Activated CD8-positive, alpha-beta memory T cell treated with anti-CD3 and anti-CD28 coated beads, Interleukin-2, amount 50 U/mL, for 1 hour (primary cell): ENCODE results near the gene RTKN2.
"Not testable (repeated sequence)": the region's sequence is repeated elsewhere in the genome, so short reads cannot be mapped to it uniquely, and the experiment has no call there.

ENCODE experiments used
- DNase-seq: peaks from one replicate; pipeline ENCODE4 v3.0.0-alpha.2; 2020; ENCODE audit errors: extremely low read depth

Gene RTKN2

DNA sequence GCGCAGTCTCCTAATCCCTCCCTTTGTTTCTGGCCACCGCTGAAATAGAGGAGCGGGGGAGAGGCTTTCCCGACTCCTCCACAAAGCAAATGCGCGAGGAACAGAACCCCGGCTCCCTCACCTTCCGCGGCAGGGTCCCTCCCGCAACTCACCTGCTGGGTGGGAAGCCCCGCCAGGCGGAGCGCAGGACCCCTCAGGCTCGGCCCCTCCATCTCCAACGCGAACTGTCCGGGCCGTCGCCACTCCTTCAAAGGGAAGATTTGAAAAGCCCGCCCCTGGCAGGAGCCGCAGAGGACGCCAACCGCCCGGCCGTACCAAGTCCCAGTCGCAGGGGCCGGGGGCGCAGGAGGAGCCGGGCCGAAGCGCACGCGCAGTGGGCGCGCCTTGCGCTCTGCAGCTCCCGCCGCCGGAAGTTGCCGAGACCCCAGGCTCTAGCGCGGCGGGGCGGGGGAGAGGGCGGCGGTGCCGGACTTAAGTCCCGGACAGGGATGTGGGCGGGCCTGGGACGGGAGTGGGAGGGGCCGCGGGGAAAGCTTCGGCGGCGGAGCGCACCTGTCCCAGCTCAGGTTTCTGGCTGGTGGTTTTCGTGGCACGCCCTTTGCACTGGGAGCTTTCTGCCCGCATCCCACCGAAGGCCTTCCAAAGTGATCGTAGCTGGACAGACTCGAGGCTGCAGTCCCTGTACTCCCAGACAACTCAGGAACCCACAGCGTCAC is at the start of gene RTKN2:
Gene RTKN2 (minus strand): TSS at position 446 of the 716 bp plus-strand sequence. CDS start 234 bp downstream, at position 212.
- DNase-seq: no peak

DNA sequence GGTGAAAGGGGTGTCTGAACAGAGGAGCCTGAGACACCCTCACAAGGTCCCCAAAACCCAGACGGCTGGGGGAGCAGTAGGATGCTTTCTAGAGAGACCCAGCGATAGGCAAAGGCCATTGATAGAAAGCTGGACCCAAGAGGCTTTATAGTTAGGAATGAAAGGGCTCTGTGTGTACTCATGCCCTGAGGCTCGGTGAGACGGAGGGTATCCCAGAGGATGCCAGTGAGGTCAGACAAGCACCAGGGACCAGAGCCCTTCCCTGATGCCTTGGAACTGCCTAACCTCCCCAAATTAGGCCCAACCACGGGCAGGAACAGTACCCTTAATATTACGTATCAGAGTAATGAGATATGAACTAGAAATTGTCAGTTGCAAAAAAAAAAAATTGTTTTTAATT is 48.6 kb upstream of the RTKN2 start:
- DNase-seq: no peak

GRCh38 chr10:62309254-62309653 is 40.6 kb upstream of the RTKN2 start:
- no peak for DNase-seq

DNA sequence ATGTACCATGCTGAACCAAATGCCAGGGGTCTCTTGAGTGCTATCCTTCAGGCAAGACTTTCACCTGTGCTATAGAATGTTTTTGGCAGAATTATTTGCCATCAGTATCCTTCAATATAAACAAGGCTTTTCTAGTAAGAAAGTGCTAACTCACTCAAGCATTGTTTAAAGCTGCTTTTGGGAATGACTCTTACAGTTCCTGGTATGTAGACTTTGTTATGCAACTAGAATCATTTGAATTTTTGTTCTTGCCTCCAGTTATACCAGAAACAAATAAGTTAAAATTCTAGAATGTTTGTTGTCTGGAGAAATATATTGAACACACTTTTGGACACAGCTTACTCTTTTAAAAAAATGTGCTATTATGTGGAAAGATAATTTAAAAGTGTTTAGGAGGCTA is 39.5 kb upstream of the RTKN2 start:
- no peak for DNase-seq

GRCh38 chr10:62307635-62308034 is 39.0 kb upstream of the RTKN2 start:
- no peak for DNase-seq

GRCh38 chr10:62306663-62307062 is 38.0 kb upstream of the RTKN2 start:
- DNase-seq: no peak

DNA sequence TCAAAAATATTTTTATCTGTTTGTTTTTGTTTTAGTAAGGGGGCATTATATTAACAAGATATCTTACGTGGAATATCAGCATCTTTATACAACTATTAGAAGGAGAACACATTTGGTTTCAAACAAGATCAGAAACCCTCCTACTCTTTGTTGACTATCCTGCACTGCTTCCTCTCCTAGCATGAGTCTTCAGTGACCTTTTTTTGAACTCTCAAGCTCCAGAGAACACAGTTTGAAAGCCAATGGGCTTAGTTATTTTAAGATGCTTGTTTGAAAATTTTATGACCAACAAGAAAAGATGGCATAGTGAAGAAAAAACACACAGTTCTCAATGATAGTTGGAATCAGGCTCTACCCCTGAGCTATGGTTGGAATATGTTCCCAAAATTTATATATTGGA is 37.2 kb upstream of the RTKN2 start:
- DNase-seq: no peak

DNA sequence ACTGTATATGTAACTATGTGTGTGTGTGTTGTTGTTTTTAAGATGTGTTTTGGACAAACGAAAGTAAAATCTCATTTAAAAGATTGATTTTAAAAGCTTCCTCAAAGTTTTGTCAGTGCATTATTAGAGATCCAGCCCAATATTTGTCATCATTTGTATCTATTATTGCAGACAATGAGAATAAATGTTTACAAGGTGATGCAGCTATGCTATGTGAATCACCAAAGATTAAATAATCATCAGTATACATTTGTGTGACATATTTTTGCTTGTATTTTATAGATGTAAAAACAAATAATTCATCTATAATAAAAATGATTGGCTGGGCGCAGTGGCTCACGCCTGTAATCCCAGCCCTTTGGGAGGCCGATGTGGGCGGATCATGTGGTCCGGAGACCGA is 35.3 kb upstream of the RTKN2 start:
- DNase-seq: no peak

DNA sequence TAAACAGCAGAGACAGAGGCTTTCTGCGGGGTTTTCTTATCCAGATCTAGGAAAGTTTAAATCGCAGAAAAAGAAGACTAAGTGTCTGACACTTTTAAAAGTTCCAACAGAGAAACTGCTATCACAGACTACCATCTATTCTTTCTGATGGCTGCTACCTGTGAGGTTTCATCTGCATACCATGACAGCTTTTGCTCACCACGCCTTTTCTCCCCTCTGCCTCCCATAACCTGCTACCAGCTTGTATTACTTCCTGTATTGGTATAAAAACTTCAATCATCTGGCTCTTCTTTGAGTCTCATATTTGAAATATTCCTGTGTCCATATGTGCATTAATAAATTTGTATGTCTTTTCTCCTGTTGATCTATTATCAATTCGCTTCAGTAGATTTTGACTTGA is 34.1 kb upstream of the RTKN2 start:
- DNase-seq: no peak

GRCh38 chr10:62297857-62298256 is 29.2 kb upstream of the RTKN2 start:
- DNase-seq: no peak

- DNase-seq: no peak
Observed at GRCh38 chr10:62284221-62284620, 15.6 kb upstream of the RTKN2 start.

DNA sequence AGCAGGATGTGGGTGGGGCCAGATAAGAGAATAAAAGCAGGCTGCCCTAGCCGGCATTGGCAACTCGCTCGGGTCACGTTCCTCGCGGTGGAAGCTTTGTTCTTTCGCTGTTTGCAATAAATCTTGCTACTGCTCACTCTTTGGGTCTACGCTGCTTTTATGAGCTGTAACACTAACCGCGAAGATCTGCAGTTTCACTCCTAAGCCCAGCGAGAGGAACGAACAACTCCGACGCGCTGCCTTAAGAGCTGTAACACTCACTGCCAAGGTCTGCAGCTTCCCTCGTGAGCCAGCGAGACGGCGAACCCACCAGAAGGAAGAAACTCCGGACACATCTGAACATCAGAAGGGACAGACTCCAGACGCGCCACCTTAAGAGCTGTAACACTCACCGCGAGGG is 12.7 kb upstream of the RTKN2 start:
- not testable (repeated sequence) for DNase-seq

DNA sequence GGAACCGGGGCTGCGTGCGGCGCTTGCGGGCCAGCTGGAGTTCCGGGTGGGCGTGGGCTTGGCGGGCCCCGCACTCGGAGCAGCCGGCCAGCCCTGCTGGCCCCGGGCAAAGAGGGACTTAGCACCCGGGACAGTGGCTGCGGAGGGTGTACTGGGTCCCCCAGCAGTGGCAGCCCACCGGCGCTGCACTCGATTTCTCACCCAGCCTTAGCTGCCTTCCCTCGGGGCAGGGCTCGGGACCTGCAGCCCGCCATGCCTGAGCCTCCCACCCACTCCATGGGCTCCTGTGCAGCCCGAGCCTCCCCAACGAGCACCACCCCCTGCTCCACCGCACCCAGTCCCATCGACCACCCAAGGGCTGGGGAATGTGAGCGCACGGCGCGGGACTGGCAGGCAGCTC is 11.7 kb upstream of the RTKN2 start:
- DNase-seq: not testable (repeated sequence)

DNA sequence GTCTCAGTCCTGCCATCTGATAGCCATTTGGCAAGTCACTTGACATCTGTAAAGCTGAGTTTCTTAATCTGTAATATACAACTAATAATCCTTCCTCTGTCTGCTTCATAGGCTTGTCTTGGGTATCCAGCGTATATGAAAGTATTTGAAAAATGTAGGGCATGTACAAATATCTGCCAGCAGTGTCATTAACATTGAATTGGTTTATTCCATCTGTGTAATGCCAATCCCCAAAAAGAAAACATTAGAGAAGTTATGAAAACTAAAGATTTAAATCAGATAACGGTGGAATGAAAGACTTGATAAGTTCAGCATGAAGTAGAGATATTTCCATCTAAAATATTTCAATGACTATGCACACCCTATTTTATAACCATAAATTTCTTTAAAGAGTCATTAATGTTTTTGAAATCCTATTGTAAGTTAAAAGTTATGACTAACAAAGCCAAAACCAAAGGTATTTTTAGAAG is 9.8 kb upstream of the RTKN2 start:
- no peak for DNase-seq

- DNase-seq: no peak
Observed at GRCh38 chr10:62277971-62278370, 9.3 kb upstream of the RTKN2 start.

DNA sequence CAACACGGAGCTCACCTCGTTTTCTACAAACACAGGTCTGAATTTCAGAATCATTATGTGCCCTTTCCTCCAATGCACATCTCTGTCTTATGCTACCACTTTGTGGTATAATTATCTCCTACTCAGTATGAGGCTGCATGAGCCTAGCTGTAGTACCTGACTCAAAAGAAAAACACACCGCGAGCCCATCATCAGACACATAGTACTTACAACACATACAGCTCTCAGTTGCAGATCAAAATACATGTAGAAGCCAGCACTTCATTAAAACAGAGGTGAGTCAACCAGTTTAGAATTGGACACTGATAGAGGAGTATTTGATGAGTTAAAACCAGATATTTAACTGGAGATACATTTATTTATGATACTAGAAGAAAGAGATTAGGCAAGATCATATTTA is 1.4 kb upstream of the RTKN2 start:
- DNase-seq: no peak

DNA sequence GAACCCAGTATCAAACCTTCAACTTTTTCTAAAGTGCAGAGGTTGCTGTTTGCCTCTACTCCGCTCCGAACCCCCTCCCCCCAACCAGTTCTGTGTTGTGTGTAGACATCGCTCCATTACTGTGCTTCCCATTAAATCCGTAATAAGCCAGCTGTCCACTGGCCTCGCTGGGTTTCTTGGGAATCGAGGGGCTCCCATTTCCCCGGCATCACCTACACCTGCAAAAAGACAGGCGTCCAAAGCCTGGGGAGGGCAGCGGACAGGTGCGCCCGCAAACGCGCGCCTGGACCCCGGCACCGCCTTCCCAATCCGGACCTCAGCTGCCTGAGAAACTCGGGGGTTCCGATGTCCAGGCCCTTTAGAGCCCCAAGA is 631 bp downstream of the RTKN2 start:
- DNase-seq: no peak

DNA sequence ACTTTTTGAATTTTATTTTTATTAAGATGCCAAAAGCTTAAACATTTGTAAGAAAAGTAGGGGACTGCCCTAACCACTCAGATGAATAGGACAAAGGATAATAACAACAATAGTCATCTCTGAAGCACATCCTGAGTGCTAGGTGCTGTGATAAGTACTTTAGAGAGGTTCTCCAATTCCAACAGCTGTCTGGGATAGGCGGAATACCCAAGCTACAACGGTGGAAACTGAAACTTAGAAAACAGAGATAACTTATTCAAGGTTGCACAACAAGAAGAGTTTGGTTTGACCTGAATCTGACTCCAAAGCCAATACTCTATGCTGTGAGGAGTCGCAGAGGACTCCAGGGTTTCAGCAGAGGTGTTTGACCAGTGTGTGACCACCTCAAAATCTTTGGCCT is 2.0 kb downstream of the RTKN2 start:
- no peak for DNase-seq

- DNase-seq: no peak
Observed at GRCh38 chr10:62266147-62266546, 2.5 kb downstream of the RTKN2 start.

DNA sequence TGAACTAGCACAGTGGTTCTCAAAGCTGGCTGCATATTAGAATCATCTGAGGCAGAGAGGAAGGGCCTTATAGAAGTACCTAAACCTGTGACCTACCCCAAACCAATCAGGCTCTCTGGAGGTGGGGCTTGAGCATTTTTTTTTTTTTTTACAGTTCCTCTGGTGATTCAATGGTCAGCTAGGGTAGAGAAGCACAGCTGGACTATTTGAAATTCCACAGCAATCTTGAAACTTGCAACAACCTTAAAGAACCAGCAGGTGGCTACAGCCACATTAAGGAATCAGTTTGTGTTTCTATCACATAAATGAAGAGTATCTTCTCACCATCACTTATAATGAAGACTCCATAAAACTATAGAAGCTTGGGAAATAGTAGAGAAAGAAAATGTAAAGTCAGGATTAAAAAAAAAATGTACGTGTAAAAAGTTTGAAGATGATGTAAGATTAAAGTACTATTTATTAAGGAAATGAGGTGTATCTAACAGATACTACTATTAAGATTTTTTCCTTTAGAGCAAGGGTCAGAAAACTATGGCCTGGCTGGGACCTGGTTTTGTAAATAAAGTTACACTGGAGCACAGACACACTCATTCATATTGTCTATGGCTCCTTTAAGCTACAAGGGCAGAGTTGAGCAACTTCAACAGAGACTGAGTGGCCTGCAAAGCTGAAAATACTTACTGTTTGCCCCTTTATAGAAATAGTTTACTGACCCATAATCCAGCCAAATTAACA is 3.8 kb downstream of the RTKN2 start:
- DNase-seq: no peak

DNA sequence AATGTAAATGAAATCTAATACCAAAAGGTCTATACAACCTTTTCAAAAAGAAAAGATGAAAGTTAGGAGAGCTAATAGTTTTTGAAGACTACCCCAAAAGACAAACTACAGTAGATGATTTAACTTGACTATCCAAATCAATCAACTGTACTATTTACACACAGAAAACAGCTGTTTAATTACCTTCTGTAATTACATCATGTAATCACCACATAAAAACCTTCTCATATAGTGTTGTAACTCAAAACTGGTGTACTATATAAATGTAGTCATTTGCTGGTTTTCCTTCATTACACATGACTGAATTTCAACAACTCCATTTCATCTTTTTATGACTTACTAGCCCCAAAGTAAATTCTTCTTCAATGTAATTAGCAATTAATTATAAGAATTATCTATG is 4.5 kb downstream of the RTKN2 start:
- no peak for DNase-seq

- DNase-seq: no peak
Observed at GRCh38 chr10:62261666-62262065, 7.0 kb downstream of the RTKN2 start.

DNA sequence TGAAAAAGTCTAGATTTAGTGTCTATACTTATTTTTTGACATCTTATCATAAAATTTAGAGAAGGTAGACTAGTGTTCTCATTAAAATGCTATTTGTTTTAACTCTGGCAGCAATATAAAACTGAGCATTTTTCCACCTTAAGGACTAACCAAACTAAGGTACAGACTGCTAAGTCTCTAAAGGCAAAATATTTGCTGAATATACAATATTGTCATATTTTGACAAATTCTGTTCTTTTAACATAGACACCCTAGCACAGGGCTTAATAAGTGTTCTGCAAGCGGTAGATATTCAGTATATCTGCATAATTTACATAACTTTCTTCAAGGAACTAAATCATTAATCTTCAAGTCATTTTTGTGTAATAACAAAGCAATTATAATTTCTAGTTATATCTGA is 8.6 kb downstream of the RTKN2 start:
- no peak for DNase-seq
